HEK293 (cell line): ENCODE results near the gene SLC27A2.

Experiments
- CTCF ChIA-PET: fragments of 350-600 bp; formaldehyde crosslinking; extraction: SDS; loops from one replicate; lab custom pipeline; 2021; ENCODE audit warnings: antibody characterized with exemption; lab: Yijun Ruan, JAX
- POLR2A ChIA-PET: fragments of 300-600 bp; formaldehyde crosslinking; extraction: SDS; loops from one replicate; lab custom pipeline; 2020; ENCODE audit warnings: antibody characterized with exemption, inconsistent platforms; lab: Yijun Ruan, JAX
- H3K27ac ChIP-seq: fragments of 200-500 bp; sonication (Bioruptor generic); 2 replicates; pipeline ENCODE4 v1.5.1; 2014; ENCODE audit warnings: low read depth, low read length, control low read depth, inconsistent platforms; ENCODE audit errors: extremely low read depth
- H3K36me3 ChIP-seq, 2 experiments: fragments of 200-500 bp in 1 of 2; sonication (Bioruptor generic) in 1 of 2; 1 replicate in 1 of 2; 2 replicates in 1 of 2; pipeline ENCODE4 v1.5.1; 2014 to 2017; ENCODE audit warnings: inconsistent platforms in 2 of 2, low read length in 2 of 2; ENCODE audit not compliant: control insufficient read depth in 2 of 2, insufficient read depth in 1 of 2
- H3K4me1 ChIP-seq: fragments of 200-500 bp; sonication (Bioruptor generic); 2 replicates; pipeline ENCODE4 v1.5.1; 2014; ENCODE audit warnings: mild to moderate bottlenecking, low read length, inconsistent platforms; ENCODE audit not compliant: control insufficient read depth, insufficient read depth
- H3K4me3 ChIP-seq: 2 replicates; pipeline ENCODE4 v1.5.1; 2011; ENCODE audit warnings: low read depth, mild to moderate bottlenecking, control low read depth, low read length, moderate library complexity
- H3K9me3 ChIP-seq: fragments of 200-500 bp; sonication (Bioruptor generic); 2 replicates; pipeline ENCODE4 v1.5.1; 2014; ENCODE audit warnings: low read depth, low read length, inconsistent platforms; ENCODE audit not compliant: control insufficient read depth, insufficient read depth
- KLF10 ChIP-seq: fragments of 450-650 bp; IDR thresholded peaks from 2 replicates; pipeline ENCODE4 v1.5.1; 2018; ENCODE audit warnings: missing biosample characterization, mild to moderate bottlenecking, missing genetic modification characterization
- MEIS1 ChIP-seq: sonication (generic); formaldehyde crosslinking; IDR thresholded peaks from 2 replicates; pipeline ENCODE4 v1.8.1; 2022; ENCODE audit warnings: missing genetic modification reagents, mild to moderate bottlenecking, borderline replicate concordance
- MYNN ChIP-seq: fragments of 450-650 bp; formaldehyde crosslinking; IDR thresholded peaks from 2 replicates; pipeline ENCODE4 v1.5.1; 2016; ENCODE audit warnings: missing biosample characterization, missing genetic modification characterization, borderline replicate concordance
- RBAK ChIP-seq: fragments of 450-650 bp; formaldehyde crosslinking; IDR thresholded peaks from 2 replicates; pipeline ENCODE4 v1.5.1; 2016; ENCODE audit warnings: missing biosample characterization, missing genetic modification characterization
- SALL2 ChIP-seq: fragments of 450-650 bp; formaldehyde crosslinking; IDR thresholded peaks from 2 replicates; pipeline ENCODE4 v1.5.0; 2017; ENCODE audit warnings: missing biosample characterization, mild to moderate bottlenecking, missing genetic modification characterization, borderline replicate concordance
- SP2 ChIP-seq: fragments of 450-650 bp; formaldehyde crosslinking; IDR thresholded peaks from 2 replicates; pipeline ENCODE4 v1.5.1; 2016; ENCODE audit warnings: missing biosample characterization, missing genetic modification characterization
- TRIM28 ChIP-seq: IDR thresholded peaks from 2 replicates; pipeline ENCODE4 v1.6.1; 2011; ENCODE audit warnings: low read length, control low read depth, borderline replicate concordance
- WT1 ChIP-seq: fragments of 450-650 bp; formaldehyde crosslinking; IDR thresholded peaks from 2 replicates; pipeline ENCODE4 v1.5.1; 2016; ENCODE audit warnings: missing biosample characterization, missing genetic modification characterization
- ZBTB21 ChIP-seq: fragments of 450-650 bp; formaldehyde crosslinking; IDR thresholded peaks from 2 replicates; pipeline ENCODE4 v1.5.1; 2017; ENCODE audit warnings: missing biosample characterization, missing genetic modification characterization
- ZBTB48 ChIP-seq: fragments of 450-650 bp; formaldehyde crosslinking; IDR thresholded peaks from 2 replicates; pipeline ENCODE4 v1.5.1; 2016; ENCODE audit warnings: missing biosample characterization, missing genetic modification characterization
- ZFP37 ChIP-seq: fragments of 450-650 bp; formaldehyde crosslinking; IDR thresholded peaks from 2 replicates; pipeline ENCODE4 v1.5.1; 2016; ENCODE audit warnings: missing biosample characterization, missing genetic modification characterization
- ZNF114 ChIP-seq: fragments of 450-650 bp; formaldehyde crosslinking; IDR thresholded peaks from 2 replicates; pipeline ENCODE4 v1.5.0; 2017; ENCODE audit warnings: missing biosample characterization, missing genetic modification characterization
- ZNF146 ChIP-seq: fragments of 450-650 bp; formaldehyde crosslinking; IDR thresholded peaks from 2 replicates; pipeline ENCODE4 v1.5.1; 2016; ENCODE audit warnings: missing biosample characterization, missing genetic modification characterization
- ZNF184 ChIP-seq: fragments of 450-650 bp; IDR thresholded peaks from 2 replicates; pipeline ENCODE4 v1.5.1; 2018; ENCODE audit warnings: missing biosample characterization, mild to moderate bottlenecking, missing genetic modification characterization
- ZNF37A ChIP-seq: fragments of 450-650 bp; IDR thresholded peaks from 2 replicates; pipeline ENCODE4 v1.5.1; 2018; ENCODE audit warnings: missing biosample characterization, missing genetic modification characterization
- ZNF404 ChIP-seq: fragments of 450-650 bp; formaldehyde crosslinking; IDR thresholded peaks from 2 replicates; pipeline ENCODE4 v1.5.1; 2017; ENCODE audit warnings: missing biosample characterization, missing genetic modification characterization
- ZNF423 ChIP-seq: fragments of 450-650 bp; formaldehyde crosslinking; IDR thresholded peaks from 2 replicates; pipeline ENCODE4 v1.5.1; 2016; ENCODE audit warnings: missing biosample characterization, missing genetic modification characterization
- ZNF530 ChIP-seq: fragments of 450-650 bp; formaldehyde crosslinking; IDR thresholded peaks from 2 replicates; pipeline ENCODE4 v1.5.1; 2016; ENCODE audit warnings: low read depth, missing biosample characterization, missing genetic modification characterization
- ZNF558 ChIP-seq: fragments of 450-650 bp; formaldehyde crosslinking; IDR thresholded peaks from 2 replicates; pipeline ENCODE4 v1.5.1; 2016; ENCODE audit warnings: missing biosample characterization, missing genetic modification characterization
- ZNF560 ChIP-seq: fragments of 450-650 bp; formaldehyde crosslinking; IDR thresholded peaks from 2 replicates; pipeline ENCODE4 v1.5.1; 2017; ENCODE audit warnings: missing biosample characterization, missing genetic modification characterization, borderline replicate concordance
- ZNF600 ChIP-seq: fragments of 450-650 bp; formaldehyde crosslinking; IDR thresholded peaks from 2 replicates; pipeline ENCODE4 v1.5.1; 2016; ENCODE audit warnings: missing biosample characterization, missing genetic modification characterization
- ZNF645 ChIP-seq: fragments of 450-650 bp; formaldehyde crosslinking; IDR thresholded peaks from 2 replicates; pipeline ENCODE4; 2016; ENCODE audit warnings: missing biosample characterization, missing genetic modification characterization
- ZNF670 ChIP-seq: fragments of 450-650 bp; formaldehyde crosslinking; IDR thresholded peaks from 2 replicates; pipeline ENCODE4 v1.5.1; 2016; ENCODE audit warnings: missing biosample characterization, missing genetic modification characterization, low read depth
- ZSCAN23 ChIP-seq: fragments of 450-650 bp; formaldehyde crosslinking; IDR thresholded peaks from 2 replicates; pipeline ENCODE4 v1.5.1; 2016; ENCODE audit warnings: missing biosample characterization, missing genetic modification characterization
- TF ChIP-seq, protein P1 (sequence below): fragments of 450-650 bp; formaldehyde crosslinking; IDR thresholded peaks from 2 replicates; pipeline ENCODE4 v1.5.1; 2016; ENCODE audit warnings: missing biosample characterization, missing genetic modification characterization
- TF ChIP-seq, protein P2 (sequence below): fragments of 450-650 bp; IDR thresholded peaks from 2 replicates; pipeline ENCODE4 v1.5.1; 2018; ENCODE audit warnings: missing biosample characterization, mild to moderate bottlenecking, missing genetic modification characterization
- TF ChIP-seq, protein P3 (sequence below): fragments of 450-650 bp; formaldehyde crosslinking; IDR thresholded peaks from 2 replicates; pipeline ENCODE4 v1.5.1; 2016; ENCODE audit warnings: missing biosample characterization, missing genetic modification characterization
- TF ChIP-seq, protein P4 (sequence below): fragments of 450-650 bp; formaldehyde crosslinking; IDR thresholded peaks from 2 replicates; pipeline ENCODE4 v1.5.1; 2016; ENCODE audit warnings: missing biosample characterization, missing genetic modification characterization

The SLC27A2 gene

DNA sequence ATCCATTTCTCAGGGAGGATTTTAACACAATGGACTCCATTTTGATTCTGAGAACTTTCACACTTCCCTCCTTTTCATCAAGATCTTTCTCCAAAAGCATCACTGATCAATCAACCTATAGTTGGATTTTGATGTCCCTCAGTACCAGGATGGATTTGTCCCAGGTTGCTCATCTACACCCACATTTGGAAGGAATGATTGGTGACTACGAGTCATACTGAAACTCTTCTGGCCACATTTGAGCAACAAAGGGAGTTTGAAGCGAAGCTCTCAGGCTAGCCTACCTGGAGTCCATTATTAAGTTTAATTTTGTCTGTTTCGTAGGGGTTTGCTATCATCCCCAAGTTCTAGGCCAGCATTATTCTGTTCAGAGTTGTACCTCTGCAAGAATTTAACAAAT is 31.6 kb upstream of the SLC27A2 start (continued):
- TF ChIP-seq ZNF37A (tag by site-specific recombination) (no peak), WT1 (tag by site-specific recombination) (no peak), RBAK (tag by site-specific recombination) (no peak), KLF10 (tag by site-specific recombination) (no peak), TRIM28 (no peak), ZNF114 (tag by site-specific recombination) (no peak)

- Histone ChIP-seq H3K36me3 (no peaks in the 10 kb centered on the region), H3K4me1 (no peaks in the 10 kb centered on the region), H3K9me3 (no peaks in the 10 kb centered on the region), H3K27ac (no peak overlapping the region), H3K4me3 (no peak overlapping the region)
- ChIA-PET CTCF (interaction anchor here (0.6 to 2.3 kb wide), 3 partner anchors 22 to 299 kb away, joined by 3 to 12 read pairs (median 4); no protein-coding TSS in a partner anchor), POLR2A (no interaction called here)
- TF ChIP-seq ZNF146 (tag by site-specific recombination): no peak
- no peak for TF ChIP-seq ZNF645
- TF ChIP-seq ZBTB48 (tag by site-specific recombination): no peak
- no peak for TF ChIP-seq ZFP37 (tag by site-specific recombination)
- TF ChIP-seq ZNF184 (tag by site-specific recombination): no peak
- no peak for TF ChIP-seq ZNF404 (tag by site-specific recombination)
- TF ChIP-seq, protein P1, sequence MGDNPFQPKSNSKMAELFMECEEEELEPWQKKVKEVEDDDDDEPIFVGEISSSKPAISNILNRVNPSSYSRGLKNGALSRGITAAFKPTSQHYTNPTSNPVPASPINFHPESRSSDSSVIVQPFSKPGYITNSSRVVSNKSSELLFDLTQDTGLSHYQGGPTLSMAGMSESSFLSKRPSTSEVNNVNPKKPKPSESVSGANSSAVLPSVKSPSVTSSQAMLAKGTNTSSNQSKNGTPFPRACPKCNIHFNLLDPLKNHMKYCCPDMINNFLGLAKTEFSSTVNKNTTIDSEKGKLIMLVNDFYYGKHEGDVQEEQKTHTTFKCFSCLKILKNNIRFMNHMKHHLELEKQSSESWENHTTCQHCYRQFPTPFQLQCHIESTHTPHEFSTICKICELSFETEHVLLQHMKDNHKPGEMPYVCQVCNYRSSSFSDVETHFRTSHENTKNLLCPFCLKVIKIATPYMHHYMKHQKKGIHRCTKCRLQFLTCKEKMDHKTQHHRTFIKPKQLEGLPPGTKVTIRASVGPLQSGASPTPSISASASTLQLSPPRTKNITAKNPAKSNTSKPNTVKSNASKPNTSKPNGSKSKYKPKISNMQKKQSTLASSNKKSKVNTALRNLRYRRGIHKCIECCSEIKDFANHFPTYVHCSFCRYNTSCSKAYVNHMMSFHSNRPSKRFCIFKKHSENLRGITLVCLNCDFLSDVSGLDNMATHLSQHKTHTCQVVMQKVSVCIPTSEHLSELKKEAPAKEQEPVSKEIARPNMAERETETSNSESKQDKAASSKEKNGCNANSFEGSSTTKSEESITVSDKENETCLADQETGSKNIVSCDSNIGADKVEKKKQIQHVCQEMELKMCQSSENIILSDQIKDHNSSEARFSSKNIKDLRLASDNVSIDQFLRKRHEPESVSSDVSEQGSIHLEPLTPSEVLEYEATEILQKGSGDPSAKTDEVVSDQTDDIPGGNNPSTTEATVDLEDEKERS: no peak
- TF ChIP-seq ZBTB21 (tag by site-specific recombination): no peak
- TF ChIP-seq ZNF560: no peak
- TF ChIP-seq ZNF558 (tag by site-specific recombination): no peak
- no peak for TF ChIP-seq SALL2 (tag by site-specific recombination)
- TF ChIP-seq SP2 (tag by site-specific recombination): no peak
- TF ChIP-seq MEIS1 (CRISPR knock-in tag): no peak
Measured at GRCh38 chr15:50150851-50151250, 31.1 kb upstream of the SLC27A2 start.

GRCh38 chr15:50151476-50151875 is 30.5 kb upstream of the SLC27A2 start:
- CTCF ChIA-PET: interaction anchor here (0.6 to 2.3 kb wide), 6 partner anchors 21 to 1829 kb away, joined by 3 to 12 read pairs (median 4); no protein-coding TSS in a partner anchor
- Histone ChIP-seq H3K27ac (no peak overlapping the region), H3K4me1 (no peaks in the 10 kb centered on the region), H3K4me3 (no peak overlapping the region), H3K9me3 (no peaks in the 10 kb centered on the region), H3K36me3 (no peaks in the 10 kb centered on the region)
- POLR2A ChIA-PET: no interaction called here
- TF ChIP-seq ZNF670 (tag by site-specific recombination): no peak
- no peak for TF ChIP-seq ZNF423 (tag by site-specific recombination)
- no peak for TF ChIP-seq MYNN
- TF ChIP-seq, protein P2, sequence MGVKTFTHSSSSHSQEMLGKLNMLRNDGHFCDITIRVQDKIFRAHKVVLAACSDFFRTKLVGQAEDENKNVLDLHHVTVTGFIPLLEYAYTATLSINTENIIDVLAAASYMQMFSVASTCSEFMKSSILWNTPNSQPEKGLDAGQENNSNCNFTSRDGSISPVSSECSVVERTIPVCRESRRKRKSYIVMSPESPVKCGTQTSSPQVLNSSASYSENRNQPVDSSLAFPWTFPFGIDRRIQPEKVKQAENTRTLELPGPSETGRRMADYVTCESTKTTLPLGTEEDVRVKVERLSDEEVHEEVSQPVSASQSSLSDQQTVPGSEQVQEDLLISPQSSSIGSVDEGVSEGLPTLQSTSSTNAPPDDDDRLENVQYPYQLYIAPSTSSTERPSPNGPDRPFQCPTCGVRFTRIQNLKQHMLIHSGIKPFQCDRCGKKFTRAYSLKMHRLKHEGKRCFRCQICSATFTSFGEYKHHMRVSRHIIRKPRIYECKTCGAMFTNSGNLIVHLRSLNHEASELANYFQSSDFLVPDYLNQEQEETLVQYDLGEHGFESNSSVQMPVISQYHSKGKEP (tag by site-specific recombination): no peak
- TF ChIP-seq ZSCAN23: no peak
- no peak for TF ChIP-seq ZNF530 (tag by site-specific recombination)
- TF ChIP-seq, protein P3, sequence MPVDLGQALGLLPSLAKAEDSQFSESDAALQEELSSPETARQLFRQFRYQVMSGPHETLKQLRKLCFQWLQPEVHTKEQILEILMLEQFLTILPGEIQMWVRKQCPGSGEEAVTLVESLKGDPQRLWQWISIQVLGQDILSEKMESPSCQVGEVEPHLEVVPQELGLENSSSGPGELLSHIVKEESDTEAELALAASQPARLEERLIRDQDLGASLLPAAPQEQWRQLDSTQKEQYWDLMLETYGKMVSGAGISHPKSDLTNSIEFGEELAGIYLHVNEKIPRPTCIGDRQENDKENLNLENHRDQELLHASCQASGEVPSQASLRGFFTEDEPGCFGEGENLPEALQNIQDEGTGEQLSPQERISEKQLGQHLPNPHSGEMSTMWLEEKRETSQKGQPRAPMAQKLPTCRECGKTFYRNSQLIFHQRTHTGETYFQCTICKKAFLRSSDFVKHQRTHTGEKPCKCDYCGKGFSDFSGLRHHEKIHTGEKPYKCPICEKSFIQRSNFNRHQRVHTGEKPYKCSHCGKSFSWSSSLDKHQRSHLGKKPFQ: no peak
- no peak for TF ChIP-seq ZNF600 (tag by site-specific recombination)
- TF ChIP-seq, protein P4, sequence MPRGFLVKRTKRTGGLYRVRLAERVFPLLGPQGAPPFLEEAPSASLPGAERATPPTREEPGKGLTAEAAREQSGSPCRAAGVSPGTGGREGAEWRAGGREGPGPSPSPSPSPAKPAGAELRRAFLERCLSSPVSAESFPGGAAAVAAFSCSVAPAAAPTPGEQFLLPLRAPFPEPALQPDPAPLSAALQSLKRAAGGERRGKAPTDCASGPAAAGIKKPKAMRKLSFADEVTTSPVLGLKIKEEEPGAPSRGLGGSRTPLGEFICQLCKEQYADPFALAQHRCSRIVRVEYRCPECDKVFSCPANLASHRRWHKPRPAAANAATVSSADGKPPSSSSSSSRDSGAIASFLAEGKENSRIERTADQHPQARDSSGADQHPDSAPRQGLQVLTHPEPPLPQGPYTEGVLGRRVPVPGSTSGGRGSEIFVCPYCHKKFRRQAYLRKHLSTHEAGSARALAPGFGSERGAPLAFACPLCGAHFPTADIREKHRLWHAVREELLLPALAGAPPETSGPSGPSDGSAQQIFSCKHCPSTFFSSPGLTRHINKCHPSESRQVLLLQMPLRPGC (tag by site-specific recombination): no peak
